GM13976 (cell line): ENCODE results near the gene ZCCHC4.

Experiments used
- DNase-seq: peaks from one replicate; pipeline ENCODE4 v3.0.0; 2012; ENCODE audit warnings: low spot score
- CTCF ChIP-seq: IDR thresholded peaks from 2 replicates; pipeline ENCODE4 v1.5.1; 2012; ENCODE audit warnings: borderline replicate concordance, mild to moderate bottlenecking; ENCODE audit not compliant: insufficient read depth; ENCODE audit errors: extremely low read depth, missing control alignments, control extremely low read depth
- in situ Hi-C: fragments of 300-500 bp; cut with MboI; formaldehyde crosslinking; loops from one replicate; pipeline ENCODE4 v1.12.0; 2022; ENCODE audit warnings: low sequenced_read_pairs, mixed read lengths, inconsistent platforms; ENCODE audit not compliant: unreplicated experiment

Gene ZCCHC4

GRCh38 chr4:25379591-25379990 is 67.0 kb downstream of the ZCCHC4 start:
- DNase-seq, result no peak
- in situ Hi-C loops, result no loop called here
- TF ChIP-seq CTCF, result no peak

GRCh38 chr4:25383647-25384046 is 71.1 kb downstream of the ZCCHC4 start:
- in situ Hi-C loops, result no loop called here
- no peak for TF ChIP-seq CTCF
- no peak for DNase-seq

GRCh38 chr4:25386926-25387325 is 74.4 kb downstream of the ZCCHC4 start:
- no peak for DNase-seq
- in situ Hi-C loops, result no loop called here
- no peak for TF ChIP-seq CTCF

- no peak for DNase-seq
- TF ChIP-seq CTCF, result no peak
- in situ Hi-C loops, result no loop called here
These were observed 84.7 kb downstream of the ZCCHC4 start for GRCh38 chr4:25397305-25397704.

- in situ Hi-C loops, result no loop called here
- no peak for DNase-seq
- no peak for TF ChIP-seq CTCF
These were observed 86.9 kb downstream of the ZCCHC4 start for GRCh38 chr4:25399510-25399909.

- no peak for DNase-seq
- no peak for TF ChIP-seq CTCF
- in situ Hi-C loops, result no loop called here
These were observed 88.5 kb downstream of the ZCCHC4 start for GRCh38 chr4:25401066-25401465.

- no peak for DNase-seq
- in situ Hi-C loops, result no loop called here
- no peak for TF ChIP-seq CTCF
These were observed 89.9 kb downstream of the ZCCHC4 start for GRCh38 chr4:25402521-25402920.
